Smooth muscle cell (in vitro differentiated cells): Measurements from ENCODE around the gene RNF8. TPM values are rescaled to one million over a fixed set of nuclear protein-coding genes. Genes with fewer than 3 reads are reported as not detected.

Experiments
- DNase-seq: peaks from one replicate; lab custom pipeline; 2025; ENCODE audit not compliant: unreplicated experiment; lab: John Stamatoyannopoulos, UW
- H2AFZ ChIP-seq: fragments of 200-600 bp; sonication (generic); 2 replicates; pipeline ENCODE4 v1.6.0; 2016; ENCODE audit warnings: antibody characterized with exemption, low read depth, mild to moderate bottlenecking
- H3F3A ChIP-seq: fragments of 200-600 bp; sonication (generic); 2 replicates; pipeline ENCODE4 v1.6.0; 2017; ENCODE audit warnings: antibody characterized with exemption, low read depth
- H3K27ac ChIP-seq: fragments of 200-600 bp; sonication (generic); 2 replicates; pipeline ENCODE4 v1.5.1; 2016; ENCODE audit warnings: low read depth, mild to moderate bottlenecking
- H3K27me3 ChIP-seq: fragments of 200-600 bp; sonication (generic); 2 replicates; pipeline ENCODE4 v1.6.1; 2016; ENCODE audit warnings: low read depth, mild to moderate bottlenecking
- H3K36me3 ChIP-seq: fragments of 200-600 bp; sonication (generic); 2 replicates; pipeline ENCODE4 v1.5.1; 2016; ENCODE audit warnings: low read depth
- H3K4me1 ChIP-seq: fragments of 200-600 bp; sonication (generic); 2 replicates; pipeline ENCODE4 v1.5.1; 2016; ENCODE audit warnings: low read depth
- H3K4me2 ChIP-seq: fragments of 200-600 bp; sonication (generic); 2 replicates; pipeline ENCODE4 v1.6.0; 2016; ENCODE audit warnings: mild to moderate bottlenecking
- H3K4me3 ChIP-seq: fragments of 200-600 bp; sonication (generic); 2 replicates; pipeline ENCODE4 v1.5.1; 2016; ENCODE audit warnings: mild to moderate bottlenecking
- H3K79me2 ChIP-seq: fragments of 200-600 bp; sonication (generic); 2 replicates; pipeline ENCODE4 v1.6.0; 2016; ENCODE audit warnings: low read depth, mild to moderate bottlenecking
- H3K9ac ChIP-seq: fragments of 200-600 bp; sonication (generic); 2 replicates; pipeline ENCODE4 v1.6.0; 2016; ENCODE audit warnings: low read depth
- H3K9me3 ChIP-seq: fragments of 200-600 bp; sonication (generic); replicated peaks from 2 replicates; pipeline ENCODE4 v1.5.1; 2016; ENCODE audit warnings: low read depth
- H4K20me1 ChIP-seq: fragments of 200-600 bp; sonication (generic); 2 replicates; pipeline ENCODE4 v1.6.0; 2016; ENCODE audit warnings: low read depth
- CTCF ChIP-seq: fragments of 200-600 bp; sonication (generic); IDR thresholded peaks from 2 replicates; pipeline ENCODE4 v1.5.1; 2017; ENCODE audit warnings: borderline replicate concordance, mild to moderate bottlenecking, antibody characterized with exemption; ENCODE audit not compliant: insufficient read depth, poor library complexity, severe bottlenecking
- WGBS: methylation state at CpG from one replicate; pipeline ENCODE4 v1.1.7; 2016; ENCODE audit warnings: low lambda C conversion rate; 5-methylcytosine and 5-hydroxymethylcytosine counted together
- polyA plus RNA-seq: library from polyadenylated mRNA; unstranded; fragments of >200 nt; fragmentation: Nextera tagmentation; extraction: Ambion mirVana; gene quantifications from 2 replicates; pipeline ENCODE4 v1.2.1, GENCODE V29; 2016
- total RNA-seq: library from RNA; depleted of rRNA; stranded (reverse); fragments of >200 nt; gene quantifications from 2 replicates; pipeline ENCODE4 v1.2.3, GENCODE V29; 2014

RNF8 gene
- total and polyA plus RNA-seq, 2 experiments from 2014 or later = 16.7 to 23.6 TPM

- Histone ChIP-seq H3F3A (no peaks in the 10 kb centered on the region), H3K27ac (no peak overlapping the region), H3K9me3 (no peaks in the 10 kb centered on the region), H3K4me1 (no peaks in the 10 kb centered on the region), H3K79me2 (no peaks in the 10 kb centered on the region), H2AFZ (no peak overlapping the region), H3K27me3 (no peaks in the 10 kb centered on the region), H3K4me3 (no peak overlapping the region), H4K20me1 (no peaks in the 10 kb centered on the region), H3K4me2 (no peak overlapping the region), H3K36me3 (no peaks in the 10 kb centered on the region), H3K9ac (no peak overlapping the region)
- no peak for DNase-seq
- 83% methylated on average over 4 of the region's 4 CpGs for WGBS
- no peak for TF ChIP-seq CTCF
These were observed 72.5 kb downstream of the RNF8 start for GRCh38 chr6:37426058-37426944.

DNA sequence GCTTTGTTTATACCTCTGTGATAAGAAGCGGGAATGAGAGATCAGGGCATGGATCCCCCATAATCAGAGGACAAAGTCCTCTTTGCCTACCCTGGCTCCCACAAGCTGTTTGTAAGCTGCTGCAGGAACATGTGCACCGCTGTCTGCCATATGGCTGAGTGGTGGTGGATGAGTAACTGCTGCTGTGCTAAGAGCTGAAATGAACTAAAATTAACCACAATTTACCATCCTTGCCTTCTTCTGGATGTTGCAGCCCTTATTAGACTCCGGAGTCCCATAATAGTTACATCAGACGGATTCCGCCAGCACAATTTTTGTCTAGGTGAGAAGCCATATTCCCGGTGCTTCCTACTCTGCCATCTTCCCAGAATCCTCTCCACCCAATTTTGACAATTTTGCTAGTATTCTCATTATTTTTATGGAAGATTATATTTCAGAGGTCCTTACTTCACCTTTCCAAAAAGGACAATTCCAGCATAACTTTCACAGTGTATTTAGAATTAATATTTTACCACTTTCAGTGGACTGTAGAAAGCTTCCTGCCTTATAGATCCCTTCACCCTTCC lies 73.2 kb downstream of the RNF8 start:
- no peaks in the 10 kb centered on the region for H3K36me3 ChIP-seq
- H3K27ac ChIP-seq = no peak overlapping the region
- no peaks in the 10 kb centered on the region for H3F3A ChIP-seq
- no peak overlapping the region for H3K4me3 ChIP-seq
- H4K20me1 ChIP-seq = no peaks in the 10 kb centered on the region
- no peak overlapping the region for H3K9ac ChIP-seq
- TF ChIP-seq CTCF = no peak
- no peaks in the 10 kb centered on the region for H3K79me2 ChIP-seq
- no peaks in the 10 kb centered on the region for H3K27me3 ChIP-seq
- H3K4me1 ChIP-seq = no peaks in the 10 kb centered on the region
- H2AFZ ChIP-seq = no peak overlapping the region
- no peak for DNase-seq
- no peak overlapping the region for H3K4me2 ChIP-seq
- 83% methylated on average over 6 of the region's 6 CpGs for WGBS
- H3K9me3 ChIP-seq = no peaks in the 10 kb centered on the region

DNA sequence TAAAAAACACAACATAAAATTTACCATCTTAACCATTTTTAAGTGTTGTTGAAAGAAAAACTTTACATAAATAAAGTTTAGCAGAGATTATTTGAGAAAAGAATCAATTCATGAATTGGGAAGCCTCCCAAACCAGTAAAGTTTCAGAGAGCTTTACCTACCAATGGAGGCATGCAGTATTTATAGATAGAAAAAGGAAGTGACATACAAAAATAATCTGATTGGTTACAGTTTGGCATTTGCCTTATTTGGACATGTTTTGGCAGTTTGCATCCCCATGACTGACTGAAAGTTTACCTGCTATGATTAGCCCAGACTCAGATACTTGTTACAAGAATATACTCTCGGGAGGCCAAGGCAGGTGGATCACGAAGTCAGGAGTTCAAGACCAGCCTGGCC lies 75.6 kb downstream of the RNF8 start:
- no peak overlapping the region for H3K9ac ChIP-seq
- no peaks in the 10 kb centered on the region for H4K20me1 ChIP-seq
- H3F3A ChIP-seq = no peaks in the 10 kb centered on the region
- no peaks in the 10 kb centered on the region for H3K36me3 ChIP-seq
- H3K4me3 ChIP-seq = no peak overlapping the region
- H2AFZ ChIP-seq = no peak overlapping the region
- H3K4me2 ChIP-seq = no peak overlapping the region
- no peak for DNase-seq
- no peaks in the 10 kb centered on the region for H3K27me3 ChIP-seq
- no peaks in the 10 kb centered on the region for H3K4me1 ChIP-seq
- H3K27ac ChIP-seq = no peak overlapping the region
- H3K9me3 ChIP-seq = no peaks in the 10 kb centered on the region
- H3K79me2 ChIP-seq = peaks cover 8% of the 10 kb centered on the region
- WGBS = 93% methylated on average over 2 of the region's 2 CpGs
- TF ChIP-seq CTCF = no peak
